Gastroesophageal sphincter (tissue), 4 donors: ENCODE measurements around the gene DES. TPM values are rescaled to one million over a fixed set of nuclear protein-coding genes. Genes with fewer than 3 reads are reported as not detected.

Experiments
- ATAC-seq: fragments of 150-250 bp; one replicate; pipeline ENCODE4 v1.9.1; 2016; ENCODE audit warnings: mild to moderate bottlenecking, moderate library complexity
- H3K27ac ChIP-seq, 4 donors: fragments of 200-600 bp; sonication (generic) in 3 of 4; 1 replicate in 3 of 4; 2 replicates in 1 of 4; pipeline ENCODE4 v1.5.1; 2016 to 2019
- H3K27me3 ChIP-seq: fragments of 200-600 bp; sonication (generic); one replicate; pipeline ENCODE4 v1.5.1; 2019
- H3K36me3 ChIP-seq, 2 donors: fragments of 200-600 bp; sonication (generic); one replicate each; pipeline ENCODE4 v1.5.1; 2019; ENCODE audit warnings: control low read depth in 1 of 2
- H3K4me1 ChIP-seq, 3 donors: fragments of 200-600 bp; sonication (generic); 1 replicate in 2 of 3; 2 replicates in 1 of 3; pipeline ENCODE4 v1.5.1; 2016 to 2019; ENCODE audit warnings: control low read depth in 2 of 3
- H3K4me3 ChIP-seq, 2 donors: fragments of 200-600 bp; sonication (generic); one replicate each; pipeline ENCODE4 v1.5.1; 2019; ENCODE audit warnings: mild to moderate bottlenecking in 1 of 2, moderate library complexity in 1 of 2
- H3K9me3 ChIP-seq, 3 donors: fragments of 200-600 bp; sonication (generic); one replicate each; pipeline ENCODE4 v1.5.1; 2017 to 2019; ENCODE audit warnings: control low read depth in 2 of 3
- EP300 ChIP-seq: sonication (generic); formaldehyde crosslinking; IDR thresholded peaks from one replicate; pipeline ENCODE4 v1.6.1; 2017; ENCODE audit warnings: antibody characterized with exemption, mild to moderate bottlenecking
- POLR2A ChIP-seq, 2 donors: fragments of 450-650 bp; IDR thresholded peaks; one replicate each; pipeline ENCODE4 v1.6.1; 2017; ENCODE audit warnings: antibody characterized with exemption in 2 of 2, mild to moderate bottlenecking in 2 of 2, moderate library complexity in 1 of 2
- POLR2AphosphoS5 ChIP-seq: sonication (generic); formaldehyde crosslinking; IDR thresholded peaks from one replicate; pipeline ENCODE4 v1.6.1; 2017; ENCODE audit warnings: antibody characterized with exemption
- WGBS, 2 donors: methylation state at CpG; one replicate each; pipeline ENCODE4 v1.1.5; 2018; ENCODE audit warnings: low coverage in 1 of 2; 5-methylcytosine and 5-hydroxymethylcytosine counted together
- total RNA-seq, 4 donors: library from RNA; depleted of rRNA; stranded (reverse); fragments of >200 nt; gene quantifications; one replicate each; pipeline ENCODE4 v1.1.0, GENCODE V29; 2016
- TF ChIP-seq, protein P1 (sequence below), 4 experiments: fragments of 200-600 bp in 2 of 4; fragments of 450-650 bp in 2 of 4; sonication (generic) in 1 of 4; IDR thresholded peaks; one replicate each; pipeline ENCODE4 v1.5.1; 2017 to 2019; ENCODE audit warnings: antibody characterized with exemption in 4 of 4, mild to moderate bottlenecking in 2 of 4, moderate library complexity in 2 of 4

The DES gene
- total RNA-seq, 4 donors from 2014 or later: 10,852 to 31,720 (median 15,007) TPM

DNA sequence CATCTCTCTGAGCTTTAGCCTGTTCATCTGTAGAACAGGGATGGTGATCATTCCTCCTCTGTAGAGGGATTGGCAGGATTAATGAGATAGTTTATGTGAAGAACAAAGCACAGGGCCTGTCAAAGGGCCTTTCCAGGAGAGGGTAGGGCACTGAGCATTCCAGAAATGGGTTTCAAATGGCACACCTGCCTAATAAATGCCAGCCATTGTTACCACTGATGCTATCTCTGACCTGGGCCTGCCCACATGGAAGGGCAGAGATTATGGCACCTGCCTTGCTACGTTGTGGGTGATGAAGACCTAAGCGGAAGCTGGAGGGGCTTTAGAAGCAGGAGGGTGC, 49.5 kb downstream of the DES start:
- Histone ChIP-seq H3K9me3 (no peaks in the 10 kb centered on the region), H3K36me3 (peaks cover 0 to 86% of the 10 kb centered on the region in 2 donors), H3K27ac (peak overlapping the region; percentile 14 to 97 (median 87)), H3K27me3 (no peaks in the 10 kb centered on the region), H3K4me1 (peaks cover 4 to 86% (median 9%) of the 10 kb centered on the region in 3 donors), H3K4me3 (no peak overlapping the region)
- no peak for TF ChIP-seq POLR2AphosphoS5
- no peak for TF ChIP-seq POLR2A (IDR thresholded peaks at IDR 0.05)
- TF ChIP-seq, protein P1, sequence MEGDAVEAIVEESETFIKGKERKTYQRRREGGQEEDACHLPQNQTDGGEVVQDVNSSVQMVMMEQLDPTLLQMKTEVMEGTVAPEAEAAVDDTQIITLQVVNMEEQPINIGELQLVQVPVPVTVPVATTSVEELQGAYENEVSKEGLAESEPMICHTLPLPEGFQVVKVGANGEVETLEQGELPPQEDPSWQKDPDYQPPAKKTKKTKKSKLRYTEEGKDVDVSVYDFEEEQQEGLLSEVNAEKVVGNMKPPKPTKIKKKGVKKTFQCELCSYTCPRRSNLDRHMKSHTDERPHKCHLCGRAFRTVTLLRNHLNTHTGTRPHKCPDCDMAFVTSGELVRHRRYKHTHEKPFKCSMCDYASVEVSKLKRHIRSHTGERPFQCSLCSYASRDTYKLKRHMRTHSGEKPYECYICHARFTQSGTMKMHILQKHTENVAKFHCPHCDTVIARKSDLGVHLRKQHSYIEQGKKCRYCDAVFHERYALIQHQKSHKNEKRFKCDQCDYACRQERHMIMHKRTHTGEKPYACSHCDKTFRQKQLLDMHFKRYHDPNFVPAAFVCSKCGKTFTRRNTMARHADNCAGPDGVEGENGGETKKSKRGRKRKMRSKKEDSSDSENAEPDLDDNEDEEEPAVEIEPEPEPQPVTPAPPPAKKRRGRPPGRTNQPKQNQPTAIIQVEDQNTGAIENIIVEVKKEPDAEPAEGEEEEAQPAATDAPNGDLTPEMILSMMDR (IDR thresholded peaks at IDR 0.05): no peak
- no peak for TF ChIP-seq EP300
- ATAC-seq: no peak
- WGBS, 2 donors: 79% methylated on average over 2 of the region's 2 CpGs; no CpG with 5 or more reads in 1 of the 2 donors

DNA sequence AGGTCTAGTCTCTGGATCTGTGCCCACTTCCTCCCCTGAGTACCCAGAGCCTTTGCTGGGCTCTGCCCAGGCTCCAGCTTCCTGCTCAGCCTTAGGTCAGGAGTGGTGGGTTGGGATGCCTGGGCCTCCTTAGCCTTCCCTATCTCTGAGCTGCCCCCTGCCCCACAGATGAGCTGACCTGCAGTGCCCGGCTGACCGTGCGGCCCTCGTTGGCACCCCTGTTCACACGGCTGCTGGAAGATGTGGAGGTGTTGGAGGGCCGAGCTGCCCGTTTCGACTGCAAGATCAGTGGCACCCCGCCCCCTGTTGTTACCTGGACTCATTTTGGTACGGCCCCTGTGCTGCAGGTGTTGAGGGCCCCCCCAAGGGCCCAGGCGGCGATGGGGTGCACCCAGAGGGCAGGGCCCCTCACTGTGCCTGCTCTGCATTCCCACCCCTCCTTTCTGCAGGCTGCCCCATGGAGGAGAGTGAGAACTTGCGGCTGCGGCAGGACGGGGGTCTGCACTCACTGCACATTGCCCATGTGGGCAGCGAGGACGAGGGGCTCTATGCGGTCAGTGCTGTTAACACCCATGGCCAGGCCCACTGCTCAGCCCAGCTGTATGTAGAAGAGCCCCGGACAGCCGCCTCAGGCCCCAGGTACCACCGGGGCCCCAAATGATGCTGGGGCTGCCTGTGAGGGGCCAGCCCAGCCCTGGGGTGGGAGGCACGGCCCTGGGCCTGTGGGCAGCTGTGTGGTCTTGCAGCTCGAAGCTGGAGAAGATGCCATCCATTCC, 50.4 kb downstream of the DES start:
- peaks cover 4 to 81% (median 9%) of the 10 kb centered on the region in 3 donors for H3K4me1 ChIP-seq
- WGBS, 2 donors: no CpG with 5 or more reads among the region's 23 CpGs
- TF ChIP-seq, protein P1 (IDR thresholded peaks at IDR 0.05): no peak
- TF ChIP-seq EP300 (no peak), POLR2AphosphoS5 (no peak), POLR2A (IDR thresholded peaks at IDR 0.05) (no peak)
- peak overlapping the region; percentile 14 to 97 (median 87) for H3K27ac ChIP-seq
- peaks cover 0 to 90% of the 10 kb centered on the region in 2 donors for H3K36me3 ChIP-seq
- H3K4me3 ChIP-seq: no peak overlapping the region
- ATAC-seq: no peak
- no peaks in the 10 kb centered on the region for H3K27me3 ChIP-seq
- no peaks in the 10 kb centered on the region for H3K9me3 ChIP-seq

DNA sequence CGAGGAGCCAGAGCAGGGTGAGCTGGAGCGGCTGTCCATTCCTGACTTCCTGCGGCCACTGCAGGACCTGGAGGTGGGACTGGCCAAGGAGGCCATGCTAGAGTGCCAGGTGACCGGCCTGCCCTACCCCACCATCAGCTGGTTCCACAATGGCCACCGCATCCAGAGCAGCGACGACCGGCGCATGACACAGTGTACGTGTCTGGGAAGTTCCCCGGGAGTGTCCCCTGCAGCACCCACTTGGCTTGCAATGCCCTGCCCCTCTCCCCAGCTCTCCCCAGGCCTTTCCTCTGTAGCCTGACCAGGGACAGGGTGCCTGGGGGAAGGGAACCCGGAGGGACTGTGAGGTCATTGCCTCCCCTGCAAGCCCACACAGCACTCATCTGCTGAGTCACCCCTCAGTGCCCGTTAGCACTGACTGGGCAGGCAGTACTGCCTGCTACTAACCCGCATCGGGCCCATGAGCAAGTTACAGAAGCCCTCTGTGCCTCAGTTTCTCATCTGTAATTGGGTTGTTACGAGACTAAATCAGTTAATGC, 51.1 kb downstream of the DES start:
- peaks cover 0 to 92% of the 10 kb centered on the region in 2 donors for H3K36me3 ChIP-seq
- peak overlapping the region in 3 of 4 donors; percentile 81 to 97 (median 93) for H3K27ac ChIP-seq
- TF ChIP-seq EP300 (no peak), POLR2A (IDR thresholded peaks at IDR 0.05) (no peak), POLR2AphosphoS5 (peak; percentile 49)
- TF ChIP-seq, protein P1 (IDR thresholded peaks at IDR 0.05): no peak
- H3K4me1 ChIP-seq: peaks cover 4 to 81% (median 9%) of the 10 kb centered on the region in 3 donors
- no peak for ATAC-seq
- 43% methylated on average over 5 of the region's 16 CpGs; no CpG with 5 or more reads in 1 of the 2 donors for WGBS, 2 donors
- no peaks in the 10 kb centered on the region for H3K27me3 ChIP-seq
- H3K9me3 ChIP-seq: no peaks in the 10 kb centered on the region
- no peak overlapping the region for H3K4me3 ChIP-seq

DNA sequence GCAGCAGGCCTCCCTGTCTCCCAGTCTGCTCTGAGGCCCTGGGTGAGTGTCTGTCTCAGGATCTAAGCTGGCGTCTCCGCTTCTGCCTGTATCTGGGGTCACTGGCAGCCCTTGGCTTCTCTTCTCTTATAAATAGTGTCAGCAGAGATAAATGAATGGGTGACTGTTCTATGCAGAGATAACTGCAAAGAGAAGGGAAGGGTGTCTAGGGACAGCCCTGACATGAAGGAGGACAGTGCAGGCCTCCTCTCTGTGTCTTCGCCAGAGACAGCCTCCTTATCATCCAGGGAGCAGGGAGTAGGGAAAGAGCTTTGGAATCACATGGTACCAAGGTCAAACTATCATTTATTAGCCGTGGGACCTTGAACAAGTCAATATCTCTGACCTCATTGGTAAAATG, 52.3 kb downstream of the DES start:
- TF ChIP-seq, protein P1 (IDR thresholded peaks at IDR 0.05): no peak
- TF ChIP-seq POLR2A (IDR thresholded peaks at IDR 0.05) (no peak), POLR2AphosphoS5 (no peak), EP300 (no peak)
- Histone ChIP-seq H3K36me3 (peaks cover 0 to 92% of the 10 kb centered on the region in 2 donors), H3K27ac (peak overlapping the region in 3 of 4 donors; percentile 81 to 97 (median 93)), H3K27me3 (no peaks in the 10 kb centered on the region), H3K9me3 (no peaks in the 10 kb centered on the region), H3K4me3 (no peak overlapping the region), H3K4me1 (peaks cover 0 to 81% (median 3%) of the 10 kb centered on the region in 3 donors)
- no peak for ATAC-seq
- whole genome bisulfite sequencing, 2 donors: 15 to 64% methylated on average over 4 of the region's 4 CpGs
